PC-9 (cell line): ENCODE measurements around the gene CBX1. TPM values are rescaled to one million over a fixed set of nuclear protein-coding genes. Genes with fewer than 3 reads are reported as not detected.
A peak's percentile ranks its signal among the peaks of the same experiment; 100 is the strongest.

Experiments
- BruUV-seq: library from RNA; stranded (reverse); fragments of 400-500 nt; replicated peaks from 2 replicates; lab custom pipeline; 2021; lab: Mats Ljungman, UMichigan
- CTCF ChIA-PET: fragments of 300-600 bp; sonication (Branson Sonifier 250); formaldehyde crosslinking; loops from one replicate; lab custom pipeline; 2022; ENCODE audit warnings: antibody characterized with exemption; lab: Charles Lee
- POLR2A ChIA-PET: fragments of 300-600 bp; sonication (Branson Sonifier 250); formaldehyde crosslinking; loops from one replicate; lab custom pipeline; 2022; ENCODE audit warnings: antibody characterized with exemption; ENCODE audit not compliant: unreplicated experiment; lab: Charles Lee
- DNase-seq, 2 experiments: peaks; one replicate each; pipeline versions ENCODE4 v3.0.0 to v3.0.0-alpha.2; 2015 to 2022; ENCODE audit warnings: mixed read lengths in 1 of 2
- H2AFZ ChIP-seq: fragments of 200-600 bp; sonication (generic); 2 replicates; pipeline ENCODE4 v1.8.1; 2017; ENCODE audit warnings: antibody characterized with exemption
- H3F3A ChIP-seq: fragments of 200-600 bp; sonication (generic); 2 replicates; pipeline ENCODE4 v1.8.1; 2017; ENCODE audit warnings: antibody characterized with exemption, mild to moderate bottlenecking, low read depth; ENCODE audit not compliant: insufficient read depth
- H3K27ac ChIP-seq: fragments of 200-600 bp; sonication (generic); 2 replicates; pipeline ENCODE4 v1.6.1; 2016; ENCODE audit warnings: mixed run types
- H3K27me3 ChIP-seq: fragments of 200-600 bp; sonication (generic); 2 replicates; pipeline ENCODE4 v1.6.1; 2016; ENCODE audit warnings: low read depth, mixed run types; ENCODE audit not compliant: insufficient read depth
- H3K36me3 ChIP-seq: fragments of 200-600 bp; sonication (generic); 2 replicates; pipeline ENCODE4 v1.6.1; 2016; ENCODE audit warnings: low read depth, mixed run types
- H3K4me1 ChIP-seq: fragments of 200-600 bp; sonication (generic); replicated peaks from 2 replicates; pipeline ENCODE4 v1.6.1; 2016; ENCODE audit warnings: mixed run types; ENCODE audit not compliant: insufficient read depth
- H3K4me2 ChIP-seq: fragments of 200-600 bp; sonication (generic); 2 replicates; pipeline ENCODE4 v1.6.1; 2017; ENCODE audit warnings: mixed run types
- H3K4me3 ChIP-seq: fragments of 200-600 bp; sonication (generic); 2 replicates; pipeline ENCODE4 v1.6.1; 2016; ENCODE audit warnings: mixed run types
- H3K79me2 ChIP-seq: fragments of 200-600 bp; sonication (generic); 2 replicates; pipeline ENCODE4 v1.6.1; 2017; ENCODE audit warnings: low read depth, mixed run types
- H3K9me2 ChIP-seq: fragments of 200-600 bp; sonication (generic); 2 replicates; pipeline ENCODE4 v1.8.1; 2017; ENCODE audit warnings: mild to moderate bottlenecking; ENCODE audit not compliant: insufficient read depth
- H3K9me3 ChIP-seq: fragments of 200-600 bp; sonication (generic); 2 replicates; pipeline ENCODE4 v1.8.1; 2016; ENCODE audit warnings: low read depth; ENCODE audit not compliant: insufficient read depth
- H4K20me1 ChIP-seq: fragments of 200-600 bp; sonication (generic); 2 replicates; pipeline ENCODE4 v1.8.1; 2017; ENCODE audit not compliant: insufficient read depth
- EZH2 ChIP-seq: fragments of 200-600 bp; sonication (generic); IDR thresholded peaks from 2 replicates; pipeline ENCODE4 v1.8.0; 2017; ENCODE audit warnings: antibody characterized with exemption, low read depth
- intact Hi-C: fragments of 100-400 bp; cut with micrococcal nuclease; formaldehyde crosslinking; loops from one replicate; pipeline ENCODE4 v1.10.0; 2022; ENCODE audit not compliant: unreplicated experiment
- total RNA-seq: library from RNA; stranded (reverse); gene quantifications from 2 replicates; pipeline ENCODE4 v1.2.3, GENCODE V29; 2021
- TF ChIP-seq, protein P1 (sequence below): fragments of 200-600 bp; sonication (generic); conservative IDR thresholded peaks from 2 replicates; pipeline ENCODE4 v1.6.1; 2017; ENCODE audit warnings: mixed run types, antibody characterized with exemption, mild to moderate bottlenecking, moderate library complexity

CBX1 gene
- total RNA-seq, 1 experiment from 2014 or later: 93.9 TPM

DNA sequence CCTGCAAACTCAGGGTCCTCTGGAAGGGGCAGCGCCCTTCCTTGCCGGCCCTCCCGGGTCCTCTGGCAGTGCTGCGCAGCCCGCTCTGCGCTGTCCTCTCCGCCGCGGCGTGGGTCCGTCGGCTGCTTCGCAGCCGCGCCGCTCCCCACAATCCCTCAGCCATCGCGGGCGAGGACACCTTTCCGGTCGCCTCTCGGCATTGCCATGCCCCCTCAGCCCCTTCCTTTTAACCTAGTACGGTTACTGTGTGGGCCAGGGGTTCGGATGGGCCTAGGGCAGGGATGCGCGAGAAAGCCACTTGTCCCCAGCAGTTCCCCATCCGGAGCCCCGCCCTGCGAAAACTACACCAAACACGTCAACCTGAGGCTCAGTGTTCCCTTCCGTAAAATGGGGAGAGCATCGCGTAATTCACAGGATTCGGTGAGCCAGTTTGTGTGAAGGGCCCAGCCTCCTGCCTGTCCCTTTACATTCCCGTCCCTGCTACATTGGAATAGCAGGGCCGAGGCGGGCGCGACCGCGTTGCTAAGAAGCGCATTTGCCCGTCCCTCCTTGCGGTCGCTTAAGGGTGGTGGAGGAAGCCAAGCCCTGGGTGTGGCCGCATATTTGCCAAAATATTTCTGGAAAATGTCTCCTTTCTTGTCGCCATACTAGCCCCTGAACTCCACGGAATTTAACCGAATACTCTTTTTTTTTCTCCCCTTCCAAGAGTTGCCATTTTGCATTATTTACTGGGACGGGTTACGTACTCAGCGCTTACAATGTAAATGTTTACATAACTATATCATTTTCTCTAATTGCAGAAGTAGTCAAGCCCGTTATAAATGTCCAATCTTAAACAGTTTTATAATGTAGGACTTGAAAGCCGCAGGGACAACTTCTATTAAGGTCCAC lies 76.9 kb downstream of the CBX1 start:
- Histone ChIP-seq H2AFZ (peak overlapping the region; percentile 72), H3K27ac (peak overlapping the region; percentile 84), H3K9me3 (no peaks in the 10 kb centered on the region), H4K20me1 (no peaks in the 10 kb centered on the region), H3F3A (peaks cover 34% of the 10 kb centered on the region), H3K9me2 (no peaks in the 10 kb centered on the region), H3K4me2 (peak overlapping the region; percentile 100), H3K4me1 (peaks cover 27% of the 10 kb centered on the region), H3K4me3 (peak overlapping the region; percentile 68), H3K36me3 (no peaks in the 10 kb centered on the region), H3K27me3 (no peaks in the 10 kb centered on the region), H3K79me2 (no peaks in the 10 kb centered on the region)
- CTCF ChIA-PET: interaction anchor here (0.8 to 1.3 kb wide), 3 partner anchors 51 to 309 kb away, joined by 3 to 4 read pairs (median 4); no protein-coding TSS in a partner anchor
- intact Hi-C loops: loop anchor here (1.0 to 10.0 kb wide), 8 partner anchors 107 to 1010 kb away; no protein-coding TSS in a partner anchor
- POLR2A ChIA-PET: interaction anchor here (0.6 to 0.7 kb wide), 3 partner anchors 36 to 850 kb away, joined by 3 to 6 read pairs (median 5); no protein-coding TSS in a partner anchor
- peak; percentile 84 to 88 for DNase-seq
- no peak for TF ChIP-seq EZH2
- TF ChIP-seq, protein P1, sequence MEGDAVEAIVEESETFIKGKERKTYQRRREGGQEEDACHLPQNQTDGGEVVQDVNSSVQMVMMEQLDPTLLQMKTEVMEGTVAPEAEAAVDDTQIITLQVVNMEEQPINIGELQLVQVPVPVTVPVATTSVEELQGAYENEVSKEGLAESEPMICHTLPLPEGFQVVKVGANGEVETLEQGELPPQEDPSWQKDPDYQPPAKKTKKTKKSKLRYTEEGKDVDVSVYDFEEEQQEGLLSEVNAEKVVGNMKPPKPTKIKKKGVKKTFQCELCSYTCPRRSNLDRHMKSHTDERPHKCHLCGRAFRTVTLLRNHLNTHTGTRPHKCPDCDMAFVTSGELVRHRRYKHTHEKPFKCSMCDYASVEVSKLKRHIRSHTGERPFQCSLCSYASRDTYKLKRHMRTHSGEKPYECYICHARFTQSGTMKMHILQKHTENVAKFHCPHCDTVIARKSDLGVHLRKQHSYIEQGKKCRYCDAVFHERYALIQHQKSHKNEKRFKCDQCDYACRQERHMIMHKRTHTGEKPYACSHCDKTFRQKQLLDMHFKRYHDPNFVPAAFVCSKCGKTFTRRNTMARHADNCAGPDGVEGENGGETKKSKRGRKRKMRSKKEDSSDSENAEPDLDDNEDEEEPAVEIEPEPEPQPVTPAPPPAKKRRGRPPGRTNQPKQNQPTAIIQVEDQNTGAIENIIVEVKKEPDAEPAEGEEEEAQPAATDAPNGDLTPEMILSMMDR: no peak
- BruUV-seq: TSS peak; percentile 86

DNA sequence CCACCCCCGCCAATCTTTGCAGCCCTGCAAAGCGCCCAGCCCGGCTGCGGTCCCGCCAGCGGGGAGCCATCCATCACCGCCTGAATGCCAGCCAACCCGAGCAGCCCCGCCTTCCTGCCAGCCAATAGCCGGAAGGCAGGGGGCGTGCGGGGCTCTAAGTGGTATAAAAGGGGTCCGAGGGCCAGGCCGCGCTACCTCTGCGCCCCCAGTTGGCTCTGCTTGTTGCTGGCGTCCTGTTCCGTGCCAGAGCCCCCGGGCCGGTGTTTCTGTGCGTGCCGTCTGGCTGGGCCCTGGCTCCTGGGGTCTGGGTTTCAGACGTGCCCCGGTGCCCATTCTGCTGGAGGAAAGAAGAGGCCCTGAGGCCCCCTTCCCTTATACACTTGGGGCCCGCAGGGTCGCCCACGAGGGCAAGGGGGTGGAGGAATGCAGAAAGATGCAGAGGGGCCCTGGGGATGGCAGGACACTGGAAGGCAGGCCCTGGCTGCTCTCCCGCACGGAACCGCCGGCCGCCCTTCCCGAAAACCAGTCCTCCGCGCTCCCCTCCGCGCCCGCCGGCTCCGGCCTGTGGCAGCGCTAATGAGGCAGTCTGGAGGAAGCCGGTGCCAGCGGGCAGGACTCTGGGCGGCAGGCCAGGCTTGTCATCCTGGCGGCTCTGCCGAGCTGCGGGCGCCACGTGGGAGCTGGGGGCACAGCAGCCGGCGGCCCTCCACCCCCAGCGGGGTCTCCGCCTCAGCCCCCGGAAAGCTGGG lies 77.7 kb downstream of the CBX1 start:
- intact Hi-C loops: loop anchor here (1.0 to 10.0 kb wide), 4 partner anchors 128 to 1011 kb away; no protein-coding TSS in a partner anchor
- peaks cover 38% of the 10 kb centered on the region for H3F3A ChIP-seq
- TF ChIP-seq, protein P1: peak; percentile 54; the same call in 1 of the 2 replicates
- TF ChIP-seq EZH2: no peak
- no peaks in the 10 kb centered on the region for H3K79me2 ChIP-seq
- H4K20me1 ChIP-seq: no peaks in the 10 kb centered on the region
- H3K9me3 ChIP-seq: no peaks in the 10 kb centered on the region
- H3K36me3 ChIP-seq: no peaks in the 10 kb centered on the region
- BruUV-seq: TSS peak; percentile 95
- peaks cover 27% of the 10 kb centered on the region for H3K4me1 ChIP-seq
- peak overlapping the region; percentile 84 for H3K27ac ChIP-seq
- H3K9me2 ChIP-seq: no peaks in the 10 kb centered on the region
- peak; percentile 72 to 83 for DNase-seq
- ChIA-PET CTCF (no interaction called here), POLR2A (interaction anchor here (0.7 kb wide), 1 partner anchor 37 kb away, joined by 5 read pairs; no protein-coding TSS in a partner anchor)
- H3K4me2 ChIP-seq: peak overlapping the region; percentile 100
- peak overlapping the region; percentile 68 for H3K4me3 ChIP-seq
- peak overlapping the region; percentile 72 for H2AFZ ChIP-seq
- no peaks in the 10 kb centered on the region for H3K27me3 ChIP-seq

DNA sequence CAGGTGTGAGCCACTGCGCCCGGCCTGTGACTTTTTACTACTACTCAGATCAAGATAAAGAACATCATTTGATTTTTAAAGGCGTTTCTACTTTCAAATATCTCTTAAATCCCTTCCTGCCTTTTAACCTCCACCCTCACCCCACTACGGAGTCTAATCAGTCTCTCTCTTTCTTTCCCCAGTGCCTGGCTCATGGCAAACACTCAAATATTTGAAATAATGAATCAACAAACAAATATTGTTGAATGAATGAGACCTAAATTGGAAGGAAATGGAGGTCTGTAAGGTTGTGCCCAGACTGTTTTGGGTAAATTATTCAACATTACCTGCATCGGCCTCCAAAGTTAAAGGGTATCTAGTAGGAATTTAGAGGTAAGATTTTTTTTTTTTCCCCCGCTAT lies 78.4 kb downstream of the CBX1 start:
- no peaks in the 10 kb centered on the region for H3K27me3 ChIP-seq
- BruUV-seq: no TSS peak
- no peaks in the 10 kb centered on the region for H3K9me3 ChIP-seq
- peak overlapping the region; percentile 16; the same call in 1 of the 2 replicates for H3K27ac ChIP-seq
- no peaks in the 10 kb centered on the region for H3K36me3 ChIP-seq
- ChIA-PET POLR2A (no interaction called here), CTCF (no interaction called here)
- peak overlapping the region; percentile 68; the same call in 1 of the 2 replicates for H3K4me3 ChIP-seq
- H3F3A ChIP-seq: peaks cover 38% of the 10 kb centered on the region
- TF ChIP-seq EZH2: no peak
- TF ChIP-seq, protein P1: no peak
- H4K20me1 ChIP-seq: no peaks in the 10 kb centered on the region
- intact Hi-C loops: loop anchor here (1.0 to 10.0 kb wide), 3 partner anchors 128 to 1012 kb away; no protein-coding TSS in a partner anchor
- H3K4me2 ChIP-seq: peak overlapping the region; percentile 100
- H3K9me2 ChIP-seq: no peaks in the 10 kb centered on the region
- peaks cover 27% of the 10 kb centered on the region for H3K4me1 ChIP-seq
- peak overlapping the region; percentile 6; the same call in 1 of the 2 replicates for H2AFZ ChIP-seq
- H3K79me2 ChIP-seq: no peaks in the 10 kb centered on the region
- DNase-seq: peak in 1 of 2 experiments; percentile 64
